PC-3 (cell line): ENCODE data around the gene DOP1B.

ENCODE experiments used
- CTCF ChIP-seq: fragments of 300-600 bp; sonication (generic); conservative IDR thresholded peaks from 2 replicates; pipeline ENCODE4 v1.5.1; 2017; ENCODE audit warnings: antibody characterized with exemption, low read depth, mild to moderate bottlenecking, low read length
- EZH2 ChIP-seq: fragments of 300-600 bp; sonication (generic); IDR thresholded peaks from one replicate; pipeline ENCODE4 v1.6.1; 2017; ENCODE audit warnings: antibody characterized with exemption, mild to moderate bottlenecking, low read length; ENCODE audit not compliant: unreplicated experiment
- EZH2phosphoT487 ChIP-seq: fragments of 300-600 bp; sonication (generic); IDR thresholded peaks from 2 replicates; pipeline ENCODE4 v1.6.1; 2018; ENCODE audit warnings: mild to moderate bottlenecking, antibody characterized with exemption, low read length, borderline replicate concordance

GRCh38 chr21:36163750-36164741 lies 7.4 kb downstream of the DOP1B start:
- TF ChIP-seq CTCF (no peak), EZH2phosphoT487 (no peak), EZH2 (no peak)
